ENCODE measurements around the gene NAT8. TPM values are rescaled to one million over a fixed set of nuclear protein-coding genes. Genes with fewer than 3 reads are reported as not detected.

NAT8 gene
- total RNA-seq, 2 donors from 2014 or later: 0.73 TPM; not detected in 1

Other genes with a start within 250 kb of the NAT8 start
- 10 to 100 TPM; 22.5 to 24.4 TPM for gene TPRKB, start 94.9 kb upstream of the NAT8 start, total RNA-seq
- gene DUSP11, start 137.7 kb upstream of the NAT8 start, total RNA-seq: 10 to 100 TPM; 18.2 to 19.9 TPM
- not detected for gene C2orf78, start 141.8 kb upstream of the NAT8 start, total RNA-seq
- 10 to 100 TPM; 43.1 to 52.3 TPM for gene STAMBP, start 186.5 kb upstream of the NAT8 start, total RNA-seq